Measurements from ENCODE around the gene APCDD1L. TPM values are rescaled to one million over a fixed set of nuclear protein-coding genes. Genes with fewer than 3 reads are reported as not detected.
A peak's percentile ranks its signal among the peaks of the same experiment; 100 is the strongest.

The APCDD1L gene
- total and polyA plus RNA-seq, 8 donors = 0.16 to 1.8 (median 0.32) TPM

- WGBS, 2 donors = 21% methylated on average over 1 of the region's 1 CpG
- TF ChIP-seq, protein P1, sequence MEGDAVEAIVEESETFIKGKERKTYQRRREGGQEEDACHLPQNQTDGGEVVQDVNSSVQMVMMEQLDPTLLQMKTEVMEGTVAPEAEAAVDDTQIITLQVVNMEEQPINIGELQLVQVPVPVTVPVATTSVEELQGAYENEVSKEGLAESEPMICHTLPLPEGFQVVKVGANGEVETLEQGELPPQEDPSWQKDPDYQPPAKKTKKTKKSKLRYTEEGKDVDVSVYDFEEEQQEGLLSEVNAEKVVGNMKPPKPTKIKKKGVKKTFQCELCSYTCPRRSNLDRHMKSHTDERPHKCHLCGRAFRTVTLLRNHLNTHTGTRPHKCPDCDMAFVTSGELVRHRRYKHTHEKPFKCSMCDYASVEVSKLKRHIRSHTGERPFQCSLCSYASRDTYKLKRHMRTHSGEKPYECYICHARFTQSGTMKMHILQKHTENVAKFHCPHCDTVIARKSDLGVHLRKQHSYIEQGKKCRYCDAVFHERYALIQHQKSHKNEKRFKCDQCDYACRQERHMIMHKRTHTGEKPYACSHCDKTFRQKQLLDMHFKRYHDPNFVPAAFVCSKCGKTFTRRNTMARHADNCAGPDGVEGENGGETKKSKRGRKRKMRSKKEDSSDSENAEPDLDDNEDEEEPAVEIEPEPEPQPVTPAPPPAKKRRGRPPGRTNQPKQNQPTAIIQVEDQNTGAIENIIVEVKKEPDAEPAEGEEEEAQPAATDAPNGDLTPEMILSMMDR (IDR thresholded peaks at IDR 0.05) = no peak
- Histone ChIP-seq H3K4me3 (no peak overlapping the region), H3K4me1 (no peaks in the 10 kb centered on the region), H3K27ac (no peak overlapping the region), H3K27me3 (no peaks in the 10 kb centered on the region), H3K36me3 (no peaks in the 10 kb centered on the region), H3K9me3 (no peaks in the 10 kb centered on the region)
- ATAC-seq (no peak), FAIRE-seq (no peak), DNase-seq (no peak)
- intact Hi-C loops (cut with DNase I) = no loop called here
Measured at GRCh38 chr20:58486207-58486606, 29.0 kb downstream of the APCDD1L start.

DNA sequence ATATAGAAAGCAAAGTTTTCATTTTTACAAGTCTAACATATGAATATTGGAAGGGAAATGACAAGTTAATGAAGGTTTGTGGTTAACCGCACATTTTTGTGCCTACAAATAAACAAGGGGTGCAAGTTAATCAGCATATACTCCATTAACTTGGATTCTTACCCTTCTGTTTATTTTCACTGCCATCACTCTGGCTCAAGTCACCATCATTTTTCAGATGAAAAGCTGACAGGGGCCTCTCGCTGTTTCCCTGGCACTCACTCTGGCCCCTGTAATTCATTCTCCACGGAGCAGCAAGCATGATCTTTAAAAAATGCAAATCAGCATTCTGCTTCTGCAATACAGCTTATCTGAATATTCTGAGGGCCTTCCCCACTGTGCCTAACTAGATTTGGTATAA lies 29.8 kb downstream of the APCDD1L start:
- ATAC-seq (no peak), FAIRE-seq (no peak), DNase-seq (no peak)
- intact Hi-C loops (cut with DNase I) = no loop called here
- Histone ChIP-seq H3K27me3 (no peaks in the 10 kb centered on the region), H3K4me3 (no peak overlapping the region), H3K4me1 (no peaks in the 10 kb centered on the region), H3K36me3 (no peaks in the 10 kb centered on the region), H3K9me3 (no peaks in the 10 kb centered on the region), H3K27ac (no peak overlapping the region)
- WGBS, 2 donors = 74 to 77% methylated on average over 3 of the region's 3 CpGs
- TF ChIP-seq, protein P1 (IDR thresholded peaks at IDR 0.05) = no peak

- FAIRE-seq (no peak), ATAC-seq (peak in 2 of 4 donors; percentile 44 to 71), DNase-seq (no peak)
- Histone ChIP-seq H3K36me3 (no peaks in the 10 kb centered on the region), H3K9me3 (no peaks in the 10 kb centered on the region), H3K27me3 (no peaks in the 10 kb centered on the region), H3K4me1 (no peaks in the 10 kb centered on the region), H3K4me3 (no peak overlapping the region), H3K27ac (no peak overlapping the region)
- WGBS, 2 donors = 72 to 78% methylated on average over 6 of the region's 6 CpGs
- intact Hi-C loops (cut with DNase I) = no loop called here
- TF ChIP-seq, protein P1 (IDR thresholded peaks at IDR 0.05) = no peak
Measured at GRCh38 chr20:58483470-58483869, 31.7 kb downstream of the APCDD1L start.

GRCh38 chr20:58483051-58483450 lies 32.1 kb downstream of the APCDD1L start:
- Histone ChIP-seq H3K4me1 (no peaks in the 10 kb centered on the region), H3K4me3 (no peak overlapping the region), H3K36me3 (no peaks in the 10 kb centered on the region), H3K27me3 (no peaks in the 10 kb centered on the region), H3K27ac (no peak overlapping the region), H3K9me3 (no peaks in the 10 kb centered on the region)
- peak in 2 of 4 donors; percentile 24 to 34 for ATAC-seq
- FAIRE-seq = no peak
- intact Hi-C loops (cut with DNase I) = no loop called here
- 54 to 55% methylated on average over 5 of the region's 5 CpGs for WGBS, 2 donors
- TF ChIP-seq, protein P1 (IDR thresholded peaks at IDR 0.05) = no peak
- DNase-seq = no peak

- no peak for ATAC-seq
- Histone ChIP-seq H3K36me3 (no peaks in the 10 kb centered on the region), H3K27ac (no peak overlapping the region), H3K9me3 (no peaks in the 10 kb centered on the region), H3K4me3 (no peak overlapping the region), H3K27me3 (no peaks in the 10 kb centered on the region), H3K4me1 (no peaks in the 10 kb centered on the region)
- TF ChIP-seq, protein P1 (IDR thresholded peaks at IDR 0.05) = no peak
- WGBS, 2 donors = 34 to 35% methylated on average over 10 of the region's 10 CpGs
- intact Hi-C loops (cut with DNase I) = no loop called here
- FAIRE-seq = no peak
- DNase-seq = no peak
Measured at GRCh38 chr20:58482416-58482815, 32.8 kb downstream of the APCDD1L start.
